Measurements from ENCODE around the gene RNF157. TPM values are rescaled to one million over a fixed set of nuclear protein-coding genes. Genes with fewer than 3 reads are reported as not detected.

Gene RNF157
- total RNA-seq, 1 donor from 2014 or later = 0.99 TPM

DNA sequence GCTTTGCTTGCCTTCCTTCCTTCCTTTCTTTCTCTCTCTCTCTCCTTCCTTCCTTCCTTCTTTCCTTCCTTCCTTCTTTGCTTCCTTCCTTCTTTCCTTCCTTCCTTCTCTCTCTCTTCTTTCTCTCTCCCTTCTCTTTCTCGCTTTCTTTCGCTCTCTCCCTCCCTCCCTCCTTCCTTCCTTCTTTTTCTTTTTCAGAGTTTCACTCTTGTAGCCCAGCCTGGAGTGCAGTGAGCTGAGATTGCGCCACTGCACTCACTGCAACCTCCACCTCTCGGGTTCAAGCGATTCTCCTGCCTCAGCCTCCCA is 117.1 kb downstream of the RNF157 start:
- H3K27me3 Mint-ChIP-seq (ENCODE audit: unreplicated experiment) = peaks cover 23% of the 10 kb centered on the region
- H3K27ac Mint-ChIP-seq (ENCODE audit: unreplicated experiment) = no peak overlapping the region
- no peaks in the 10 kb centered on the region for H3K9me3 Mint-ChIP-seq (ENCODE audit: unreplicated experiment)
- TF ChIP-seq, protein P1, sequence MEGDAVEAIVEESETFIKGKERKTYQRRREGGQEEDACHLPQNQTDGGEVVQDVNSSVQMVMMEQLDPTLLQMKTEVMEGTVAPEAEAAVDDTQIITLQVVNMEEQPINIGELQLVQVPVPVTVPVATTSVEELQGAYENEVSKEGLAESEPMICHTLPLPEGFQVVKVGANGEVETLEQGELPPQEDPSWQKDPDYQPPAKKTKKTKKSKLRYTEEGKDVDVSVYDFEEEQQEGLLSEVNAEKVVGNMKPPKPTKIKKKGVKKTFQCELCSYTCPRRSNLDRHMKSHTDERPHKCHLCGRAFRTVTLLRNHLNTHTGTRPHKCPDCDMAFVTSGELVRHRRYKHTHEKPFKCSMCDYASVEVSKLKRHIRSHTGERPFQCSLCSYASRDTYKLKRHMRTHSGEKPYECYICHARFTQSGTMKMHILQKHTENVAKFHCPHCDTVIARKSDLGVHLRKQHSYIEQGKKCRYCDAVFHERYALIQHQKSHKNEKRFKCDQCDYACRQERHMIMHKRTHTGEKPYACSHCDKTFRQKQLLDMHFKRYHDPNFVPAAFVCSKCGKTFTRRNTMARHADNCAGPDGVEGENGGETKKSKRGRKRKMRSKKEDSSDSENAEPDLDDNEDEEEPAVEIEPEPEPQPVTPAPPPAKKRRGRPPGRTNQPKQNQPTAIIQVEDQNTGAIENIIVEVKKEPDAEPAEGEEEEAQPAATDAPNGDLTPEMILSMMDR (IDR thresholded peaks at IDR 0.05) = no peak
- no peak for DNase-seq (ENCODE audit: extremely low spot score, unreplicated experiment)
- H3K4me1 Mint-ChIP-seq (ENCODE audit: unreplicated experiment) = no peaks in the 10 kb centered on the region
- H3K4me3 Mint-ChIP-seq (ENCODE audit: unreplicated experiment) = no peak overlapping the region
- H3K36me3 Mint-ChIP-seq (ENCODE audit: unreplicated experiment) = no peaks in the 10 kb centered on the region

DNA sequence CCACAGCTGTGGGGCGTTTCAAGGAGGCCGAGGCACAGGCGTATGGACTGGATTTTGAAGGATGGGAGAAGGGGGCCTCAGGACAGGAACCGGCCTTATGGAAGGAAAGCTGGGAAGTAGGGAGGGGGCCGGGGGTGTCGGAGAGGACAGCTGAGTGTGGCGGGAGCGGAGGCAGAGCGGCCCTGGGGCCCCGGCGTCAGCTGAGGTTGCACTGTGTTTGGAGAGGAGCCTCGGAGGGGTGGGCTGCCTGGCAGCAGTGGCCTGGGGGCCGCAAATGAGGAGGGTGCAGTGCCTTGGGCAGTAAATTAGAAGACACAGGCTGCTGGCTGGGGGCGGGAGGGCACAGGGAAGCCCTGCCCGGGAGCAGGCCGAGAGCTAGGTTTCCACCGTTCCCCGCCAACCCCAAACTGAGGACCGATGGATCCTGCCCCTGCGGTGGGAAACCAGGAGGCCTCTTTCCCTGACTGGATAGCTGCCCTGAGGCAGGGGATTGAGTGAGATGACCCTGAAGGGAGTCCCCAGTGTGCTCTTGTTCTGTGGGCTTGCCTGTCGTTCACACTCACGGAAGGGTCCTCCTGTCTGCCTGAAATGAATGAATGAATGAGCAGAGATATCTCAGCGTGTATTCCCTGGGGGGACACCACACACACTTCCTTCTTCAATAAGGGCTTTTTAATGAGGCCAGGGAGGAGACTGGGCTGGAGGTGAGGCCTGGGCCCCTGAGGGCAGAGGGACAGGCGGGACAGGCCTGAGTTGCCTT is 117.7 kb downstream of the RNF157 start:
- TF ChIP-seq, protein P1 (IDR thresholded peaks at IDR 0.05) = no peak
- Mint-ChIP-seq H3K4me1 (ENCODE audit: unreplicated experiment) (no peaks in the 10 kb centered on the region), H3K27me3 (ENCODE audit: unreplicated experiment) (peaks cover 23% of the 10 kb centered on the region), H3K27ac (ENCODE audit: unreplicated experiment) (no peak overlapping the region), H3K4me3 (ENCODE audit: unreplicated experiment) (no peak overlapping the region), H3K36me3 (ENCODE audit: unreplicated experiment) (no peaks in the 10 kb centered on the region), H3K9me3 (ENCODE audit: unreplicated experiment) (no peaks in the 10 kb centered on the region)
- DNase-seq (ENCODE audit: extremely low spot score, unreplicated experiment) = no peak

DNA sequence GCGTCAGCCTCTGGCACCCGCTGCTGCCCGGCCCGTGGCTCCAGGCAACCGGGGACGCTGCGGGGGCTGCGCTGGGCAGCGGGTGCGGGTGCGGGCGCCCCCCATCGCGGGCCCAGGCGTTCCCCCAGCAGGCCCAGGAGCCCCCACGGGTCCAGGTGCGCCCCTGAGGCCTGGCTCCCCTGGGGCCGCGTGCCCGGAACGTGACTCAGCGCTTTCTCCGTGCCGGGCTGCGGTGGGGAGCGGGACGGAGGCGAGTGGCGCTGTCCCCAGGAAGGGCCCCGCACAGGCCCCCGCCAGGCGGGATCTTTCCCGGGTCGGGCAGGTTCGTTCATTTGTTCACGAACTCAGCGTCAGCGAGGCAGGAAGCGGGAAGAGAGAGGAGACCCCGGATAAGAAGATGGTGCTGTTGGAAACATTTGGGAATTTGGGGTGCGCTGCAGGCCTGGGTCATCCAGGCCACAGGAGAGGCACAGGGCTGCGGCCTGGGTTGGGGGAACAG is 118.3 kb downstream of the RNF157 start:
- H3K9me3 Mint-ChIP-seq (ENCODE audit: unreplicated experiment) = no peaks in the 10 kb centered on the region
- H3K4me3 Mint-ChIP-seq (ENCODE audit: unreplicated experiment) = no peak overlapping the region
- H3K4me1 Mint-ChIP-seq (ENCODE audit: unreplicated experiment) = no peaks in the 10 kb centered on the region
- TF ChIP-seq, protein P1 (IDR thresholded peaks at IDR 0.05) = no peak
- no peaks in the 10 kb centered on the region for H3K36me3 Mint-ChIP-seq (ENCODE audit: unreplicated experiment)
- peak overlapping the region; percentile 1 for H3K27ac Mint-ChIP-seq (ENCODE audit: unreplicated experiment)
- peaks cover 23% of the 10 kb centered on the region for H3K27me3 Mint-ChIP-seq (ENCODE audit: unreplicated experiment)
- no peak for DNase-seq (ENCODE audit: extremely low spot score, unreplicated experiment)

DNA sequence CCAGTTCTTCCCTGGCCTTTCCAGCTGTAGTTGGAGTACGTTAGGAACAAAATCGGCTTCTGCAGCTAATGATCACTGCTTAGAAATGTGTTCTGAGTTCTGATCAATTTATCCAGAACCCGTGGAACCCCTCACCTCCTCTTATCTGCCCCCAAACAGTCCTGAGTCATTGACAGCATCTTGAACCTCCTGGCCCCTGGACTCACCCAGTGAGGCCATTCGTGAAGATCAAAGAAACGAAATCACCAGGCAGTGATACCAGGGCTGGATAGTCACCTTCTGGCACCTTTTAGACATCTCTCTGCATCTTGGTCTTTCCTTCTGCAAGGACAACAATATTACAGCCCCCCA is 119.7 kb downstream of the RNF157 start:
- Mint-ChIP-seq H3K9me3 (ENCODE audit: unreplicated experiment) (no peaks in the 10 kb centered on the region), H3K27ac (ENCODE audit: unreplicated experiment) (no peak overlapping the region), H3K4me3 (ENCODE audit: unreplicated experiment) (no peak overlapping the region), H3K4me1 (ENCODE audit: unreplicated experiment) (no peaks in the 10 kb centered on the region), H3K27me3 (ENCODE audit: unreplicated experiment) (peaks cover 10% of the 10 kb centered on the region), H3K36me3 (ENCODE audit: unreplicated experiment) (no peaks in the 10 kb centered on the region)
- no peak for DNase-seq (ENCODE audit: extremely low spot score, unreplicated experiment)
- TF ChIP-seq, protein P1 (IDR thresholded peaks at IDR 0.05) = no peak

DNA sequence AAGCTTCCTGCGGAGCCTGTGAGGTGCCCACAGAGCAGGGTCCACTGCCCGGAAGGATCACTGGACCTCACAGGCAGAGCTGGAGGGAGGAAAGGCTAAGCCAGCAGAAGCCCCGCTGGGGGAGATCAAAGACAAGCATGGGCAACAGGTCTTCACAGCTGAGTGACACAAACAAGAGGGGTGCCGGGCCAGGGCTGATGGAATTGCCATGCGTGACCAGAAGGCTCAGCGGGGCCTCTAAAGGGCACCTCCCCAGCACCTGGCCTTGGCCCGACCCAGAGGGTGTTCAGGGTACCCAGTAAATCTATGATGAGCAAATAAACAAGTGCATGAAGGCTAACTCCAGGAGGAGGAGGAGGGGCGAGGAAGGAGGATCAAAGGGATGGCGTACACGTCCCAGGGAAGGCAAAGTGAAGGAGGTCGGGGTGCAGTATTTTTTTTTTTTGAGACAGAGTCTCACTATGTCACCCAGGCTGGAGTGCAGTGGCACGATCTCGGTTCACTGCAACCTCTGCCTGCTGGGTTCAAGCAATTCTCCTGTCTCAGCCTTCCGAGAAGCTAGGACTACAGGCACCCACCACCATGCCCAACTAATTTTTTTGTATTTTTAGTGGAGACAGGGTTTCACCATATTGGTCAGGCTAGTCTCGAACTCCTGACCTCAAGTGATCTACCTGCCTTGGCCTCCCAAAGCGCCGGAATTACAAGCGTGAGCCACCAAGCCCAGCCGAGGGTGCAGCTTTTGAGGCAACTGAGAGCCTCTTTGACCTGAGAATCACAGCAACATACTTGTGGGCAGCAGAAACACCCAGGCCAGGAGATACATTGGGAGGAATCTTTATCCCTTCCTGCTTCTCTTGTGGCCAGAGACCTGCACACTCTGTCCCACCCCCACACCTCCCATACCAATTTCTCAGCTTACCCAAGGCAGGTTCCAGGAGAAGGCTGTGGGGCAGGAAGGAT is 120.6 kb downstream of the RNF157 start:
- Mint-ChIP-seq H3K4me3 (ENCODE audit: unreplicated experiment) (no peak overlapping the region), H3K9me3 (ENCODE audit: unreplicated experiment) (no peaks in the 10 kb centered on the region), H3K27ac (ENCODE audit: unreplicated experiment) (no peak overlapping the region), H3K27me3 (ENCODE audit: unreplicated experiment) (peaks cover 6% of the 10 kb centered on the region), H3K36me3 (ENCODE audit: unreplicated experiment) (no peaks in the 10 kb centered on the region), H3K4me1 (ENCODE audit: unreplicated experiment) (no peaks in the 10 kb centered on the region)
- TF ChIP-seq, protein P1 (IDR thresholded peaks at IDR 0.05) = no peak
- DNase-seq (ENCODE audit: extremely low spot score, unreplicated experiment) = no peak

Data from osteocyte (in vitro differentiated cells).